ENCODE results near the gene VCAN. TPM values are rescaled to one million over a fixed set of nuclear protein-coding genes. Genes with fewer than 3 reads are reported as not detected.

Gene VCAN
- polyA plus RNA-seq, 12 donors: 176 to 736 (median 282) TPM

Other genes starting within 250 kb of the VCAN start
- 1 to 10 TPM in 1 of 12 donors, under 1 TPM in 7, not detected in 4; 0.08 to 8.4 (median 0.23) TPM for gene HAPLN1, start 249.1 kb downstream of the VCAN start, polyA plus RNA-seq (ENCODE audit: insufficient read length in 12 of 12)

All from muscle of arm (tissue), 12 donors.